Loucy (cell line): ENCODE results near the gene CAPN10.

Experiments used
- EZH2phosphoT487 ChIP-seq: fragments of 200-600 bp; IDR thresholded peaks from 2 replicates; pipeline ENCODE4 v1.6.1; 2018; ENCODE audit warnings: antibody characterized with exemption, mild to moderate bottlenecking, moderate library complexity, borderline replicate concordance
- TF ChIP-seq, protein P1 (sequence below): fragments of 200-600 bp; sonication (generic); conservative IDR thresholded peaks from 2 replicates; pipeline ENCODE4 v1.5.1; 2014; ENCODE audit warnings: mild to moderate bottlenecking, antibody characterized with exemption, low read length

DNA sequence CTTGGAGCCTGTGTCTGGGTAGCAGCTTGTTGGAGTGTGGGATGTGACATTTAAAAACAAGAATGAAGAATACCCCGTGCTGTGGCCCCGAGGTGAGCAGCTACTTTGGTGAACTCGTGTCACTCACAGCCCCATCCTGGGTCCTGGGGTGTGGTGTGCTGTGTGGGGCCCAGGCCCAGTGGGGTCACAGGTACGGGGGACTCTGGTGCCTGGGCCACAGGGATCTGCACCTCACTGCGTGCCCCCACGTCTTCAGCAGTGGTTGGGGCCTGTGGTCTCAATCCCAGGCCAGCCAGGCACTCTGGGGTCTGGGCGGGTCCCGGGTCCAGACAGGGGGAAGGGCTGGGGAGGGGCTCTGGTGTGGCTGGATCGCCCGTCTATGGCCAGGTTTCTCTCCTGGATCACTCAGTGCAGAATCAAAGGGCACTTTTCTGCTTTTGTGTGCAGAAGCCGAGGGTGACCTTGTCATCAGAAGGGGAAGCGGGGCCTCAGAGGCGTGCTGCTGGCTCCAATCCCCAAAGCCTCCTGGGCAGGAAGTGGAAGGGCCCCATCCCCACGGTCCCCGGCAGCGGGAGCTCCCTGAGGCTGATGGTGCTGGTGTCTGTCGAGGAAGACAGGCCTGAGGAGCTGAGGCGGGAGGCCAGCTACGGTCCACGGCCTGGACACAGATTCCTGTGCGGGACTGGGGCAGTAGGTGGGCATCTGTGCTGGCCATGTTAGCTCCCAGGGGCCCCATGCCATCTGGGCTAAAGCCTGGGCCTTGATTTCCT, 40.2 kb downstream of the CAPN10 start:
- TF ChIP-seq, protein P1, sequence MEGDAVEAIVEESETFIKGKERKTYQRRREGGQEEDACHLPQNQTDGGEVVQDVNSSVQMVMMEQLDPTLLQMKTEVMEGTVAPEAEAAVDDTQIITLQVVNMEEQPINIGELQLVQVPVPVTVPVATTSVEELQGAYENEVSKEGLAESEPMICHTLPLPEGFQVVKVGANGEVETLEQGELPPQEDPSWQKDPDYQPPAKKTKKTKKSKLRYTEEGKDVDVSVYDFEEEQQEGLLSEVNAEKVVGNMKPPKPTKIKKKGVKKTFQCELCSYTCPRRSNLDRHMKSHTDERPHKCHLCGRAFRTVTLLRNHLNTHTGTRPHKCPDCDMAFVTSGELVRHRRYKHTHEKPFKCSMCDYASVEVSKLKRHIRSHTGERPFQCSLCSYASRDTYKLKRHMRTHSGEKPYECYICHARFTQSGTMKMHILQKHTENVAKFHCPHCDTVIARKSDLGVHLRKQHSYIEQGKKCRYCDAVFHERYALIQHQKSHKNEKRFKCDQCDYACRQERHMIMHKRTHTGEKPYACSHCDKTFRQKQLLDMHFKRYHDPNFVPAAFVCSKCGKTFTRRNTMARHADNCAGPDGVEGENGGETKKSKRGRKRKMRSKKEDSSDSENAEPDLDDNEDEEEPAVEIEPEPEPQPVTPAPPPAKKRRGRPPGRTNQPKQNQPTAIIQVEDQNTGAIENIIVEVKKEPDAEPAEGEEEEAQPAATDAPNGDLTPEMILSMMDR, result no peak
- no peak for TF ChIP-seq EZH2phosphoT487
